Hepatocyte (in vitro differentiated cells): ENCODE results near the gene TBX15. TPM values are rescaled to one million over a fixed set of nuclear protein-coding genes. Genes with fewer than 3 reads are reported as not detected.
A peak's percentile ranks its signal among the peaks of the same experiment; 100 is the strongest.

ENCODE experiments used
- DNase-seq: peaks from one replicate; pipeline ENCODE4 v3.0.0-alpha.2; 2016; ENCODE audit warnings: low spot score
- H2AFZ ChIP-seq: fragments of 200-600 bp; sonication (generic); 2 replicates; pipeline ENCODE4 v1.6.0; 2016; ENCODE audit warnings: antibody characterized with exemption, mild to moderate bottlenecking
- H3K27ac ChIP-seq: fragments of 200-600 bp; sonication (generic); 2 replicates; pipeline ENCODE4 v1.5.1; 2016; ENCODE audit warnings: mild to moderate bottlenecking
- H3K27me3 ChIP-seq: fragments of 200-600 bp; sonication (generic); 2 replicates; pipeline ENCODE4 v1.6.1; 2016
- H3K36me3 ChIP-seq: fragments of 200-600 bp; sonication (generic); replicated peaks from 2 replicates; pipeline ENCODE4 v1.5.1; 2016; ENCODE audit warnings: low read depth; ENCODE audit not compliant: insufficient read depth
- H3K4me1 ChIP-seq: fragments of 200-600 bp; sonication (generic); 2 replicates; pipeline ENCODE4 v1.5.1; 2016; ENCODE audit warnings: mild to moderate bottlenecking, moderate library complexity; ENCODE audit not compliant: insufficient read depth
- H3K4me2 ChIP-seq: fragments of 200-600 bp; sonication (generic); 2 replicates; pipeline ENCODE4 v1.6.0; 2016
- H3K4me3 ChIP-seq: fragments of 200-600 bp; sonication (generic); 2 replicates; pipeline ENCODE4 v1.5.1; 2016; ENCODE audit warnings: mild to moderate bottlenecking
- H3K79me2 ChIP-seq: fragments of 200-600 bp; sonication (generic); 2 replicates; pipeline ENCODE4 v1.6.0; 2017; ENCODE audit warnings: mild to moderate bottlenecking
- H3K9me2 ChIP-seq: fragments of 200-600 bp; sonication (generic); replicated peaks from 2 replicates; pipeline ENCODE4 v1.6.0; 2017; ENCODE audit warnings: mild to moderate bottlenecking; ENCODE audit not compliant: insufficient read depth
- H3K9me3 ChIP-seq: fragments of 200-600 bp; sonication (generic); 2 replicates; pipeline ENCODE4 v1.5.1; 2016; ENCODE audit warnings: low read depth, mild to moderate bottlenecking
- H4K20me1 ChIP-seq: fragments of 200-600 bp; sonication (generic); 2 replicates; pipeline ENCODE4 v1.6.0; 2016; ENCODE audit warnings: mild to moderate bottlenecking; ENCODE audit not compliant: insufficient read depth, poor library complexity, severe bottlenecking
- CTCF ChIP-seq: fragments of 200-600 bp; sonication (generic); IDR thresholded peaks from 2 replicates; pipeline ENCODE4 v1.5.1; 2016; ENCODE audit warnings: antibody characterized with exemption, mild to moderate bottlenecking; ENCODE audit not compliant: poor library complexity
- EZH2 ChIP-seq: fragments of 200-600 bp; sonication (generic); IDR thresholded peaks from 2 replicates; pipeline ENCODE4 v1.6.1; 2016; ENCODE audit warnings: antibody characterized with exemption, mild to moderate bottlenecking, borderline replicate concordance
- EZH2phosphoT487 ChIP-seq: fragments of 200-600 bp; sonication (generic); IDR thresholded peaks from one replicate; pipeline ENCODE4 v1.6.1; 2018; ENCODE audit warnings: antibody characterized with exemption, mild to moderate bottlenecking, low read depth, moderate library complexity; ENCODE audit not compliant: unreplicated experiment, severe bottlenecking
- WGBS: methylation state at CpG from one replicate; pipeline ENCODE4 v1.1.6; 2016; ENCODE audit warnings: low lambda C conversion rate; ENCODE audit errors: missing lambda C conversion rate; 5-methylcytosine and 5-hydroxymethylcytosine counted together
- polyA plus RNA-seq: library from polyadenylated mRNA; unstranded; fragments of >200 nt; fragmentation: Nextera tagmentation; extraction: Ambion mirVana; gene quantifications from 2 replicates; pipeline ENCODE4 v1.2.1, GENCODE V29; 2016
- total RNA-seq: library from RNA; depleted of rRNA; stranded (reverse); fragments of >200 nt; gene quantifications from 2 replicates; pipeline ENCODE4 v1.2.3, GENCODE V29; 2014

TBX15 gene
- total RNA-seq (3.8 and 5.1 TPM in 2 replicates), polyA plus RNA-seq (1.6 and 1.9 TPM in 2 replicates)

- Histone ChIP-seq H4K20me1 (no peaks in the 10 kb centered on the region), H3K4me2 (peak within 1 kb of the TSS; percentile 81), H3K4me1 (peaks cover 15% of the 10 kb centered on the region), H3K79me2 (peaks cover 13% of the 10 kb centered on the region), H2AFZ (peak within 1 kb of the TSS; percentile 84), H3K27ac (peak within 1 kb of the TSS; percentile 52), H3K9me3 (no peaks in the 10 kb centered on the region), H3K36me3 (no peaks in the 10 kb centered on the region), H3K27me3 (peaks cover 99% of the 10 kb centered on the region), H3K4me3 (peak within 1 kb of the TSS; percentile 24), H3K9me2 (no peaks in the 10 kb centered on the region)
- 9% methylated on average over 31 of the region's 31 CpGs for WGBS
- TF ChIP-seq EZH2: peak; percentile 73
- no peak for TF ChIP-seq CTCF
- peak; percentile 61 for TF ChIP-seq EZH2phosphoT487
- no peak for DNase-seq
Measured at GRCh38 chr1:118988186-118989005, at the start of gene TBX15. TSS of gene TBX15 (minus strand) at chr1:118988343. CDS start at chr1:118987795, 548 bp downstream.

GRCh38 chr1:119034359-119034758 lies 46.2 kb upstream of the TBX15 start:
- Histone ChIP-seq H3K4me1 (no peaks in the 10 kb centered on the region), H3K79me2 (no peaks in the 10 kb centered on the region), H2AFZ (no peak overlapping the region), H3K9me2 (no peaks in the 10 kb centered on the region), H3K4me3 (no peak overlapping the region), H3K9me3 (no peaks in the 10 kb centered on the region), H3K27me3 (no peaks in the 10 kb centered on the region), H3K36me3 (no peaks in the 10 kb centered on the region), H3K27ac (no peak overlapping the region), H4K20me1 (no peaks in the 10 kb centered on the region), H3K4me2 (no peak overlapping the region)
- TF ChIP-seq CTCF: no peak
- TF ChIP-seq EZH2: no peak
- TF ChIP-seq EZH2phosphoT487: no peak
- DNase-seq: no peak

- H2AFZ ChIP-seq: no peak overlapping the region
- H3K4me2 ChIP-seq: no peak overlapping the region
- no peak for TF ChIP-seq CTCF
- TF ChIP-seq EZH2phosphoT487: no peak
- no peak for TF ChIP-seq EZH2
- H3K36me3 ChIP-seq: no peaks in the 10 kb centered on the region
- no peak overlapping the region for H3K4me3 ChIP-seq
- no peaks in the 10 kb centered on the region for H3K79me2 ChIP-seq
- no peaks in the 10 kb centered on the region for H3K27me3 ChIP-seq
- 99% methylated on average over 22 of the region's 22 CpGs for WGBS
- DNase-seq: no peak
- H3K27ac ChIP-seq: no peak overlapping the region
- no peaks in the 10 kb centered on the region for H3K4me1 ChIP-seq
- no peaks in the 10 kb centered on the region for H3K9me3 ChIP-seq
- H3K9me2 ChIP-seq: no peaks in the 10 kb centered on the region
- H4K20me1 ChIP-seq: no peaks in the 10 kb centered on the region
Measured at GRCh38 chr1:119032986-119033385, 44.8 kb upstream of the TBX15 start.
